Breast epithelium (tissue), 4 donors: ENCODE data around the gene PPM1L. TPM values are rescaled to one million over a fixed set of nuclear protein-coding genes. Genes with fewer than 3 reads are reported as not detected.

Experiments
- DNase-seq, 2 donors: peaks; one replicate each; pipeline ENCODE4 v3.0.0-alpha.2; 2019; ENCODE audit warnings: low spot score in 2 of 2
- H3K27ac ChIP-seq, 2 donors: fragments of 200-600 bp; sonication (generic) in 1 of 2; one replicate each; pipeline ENCODE4 v1.5.1; 2016 to 2019; ENCODE audit warnings: mild to moderate bottlenecking in 1 of 2
- H3K27me3 ChIP-seq, 2 donors: fragments of 200-600 bp; sonication (generic) in 1 of 2; one replicate each; pipeline versions ENCODE4 v1.5.1 to v1.6.0; 2017 to 2019; ENCODE audit warnings: control low read depth in 1 of 2, mild to moderate bottlenecking in 1 of 2
- H3K36me3 ChIP-seq: fragments of 200-600 bp; one replicate; pipeline ENCODE4 v1.5.1; 2019
- H3K4me1 ChIP-seq, 2 donors: fragments of 200-600 bp; sonication (generic); one replicate each; pipeline ENCODE4 v1.5.1; 2016 to 2019; ENCODE audit warnings: control low read depth in 1 of 2
- H3K4me3 ChIP-seq, 3 donors: fragments of 200-600 bp; sonication (generic); 1 replicate in 2 of 3; 2 replicates in 1 of 3; pipeline ENCODE4 v1.5.1; 2016 to 2019; ENCODE audit warnings: mild to moderate bottlenecking in 3 of 3, moderate library complexity in 2 of 3
- H3K9me3 ChIP-seq, 2 donors: fragments of 200-600 bp; sonication (generic) in 1 of 2; one replicate each; pipeline ENCODE4 v1.5.1; 2016 to 2019; ENCODE audit warnings: control low read depth in 1 of 2
- POLR2A ChIP-seq: fragments of 450-650 bp; IDR thresholded peaks from one replicate; pipeline ENCODE4 v1.6.1; 2016; ENCODE audit warnings: antibody characterized with exemption, mild to moderate bottlenecking, moderate library complexity
- POLR2AphosphoS5 ChIP-seq, 3 donors: sonication (generic); formaldehyde crosslinking; IDR thresholded peaks; one replicate each; pipeline ENCODE4 v1.6.1; 2017; ENCODE audit warnings: antibody characterized with exemption in 3 of 3
- intact Hi-C: fragments of 100-400 bp; cut with DNase I; formaldehyde crosslinking; loops from one replicate; pipeline ENCODE4 v1.15.1; 2023; ENCODE audit warnings: low total_unique reads
- total RNA-seq, 3 donors: library from RNA; depleted of rRNA; stranded (reverse); fragments of >200 nt; gene quantifications; one replicate each; pipeline ENCODE4 v1.1.0, GENCODE V29; 2016
- TF ChIP-seq, protein P1 (sequence below), 3 donors: fragments of 450-650 bp; IDR thresholded peaks; one replicate each; pipeline ENCODE4 v1.5.1; 2016 to 2017; ENCODE audit warnings: antibody characterized with exemption in 3 of 3, mild to moderate bottlenecking in 3 of 3, moderate library complexity in 3 of 3

Gene PPM1L
- total RNA-seq, 3 donors from 2014 or later = 12.8 to 136 (median 24.6) TPM

DNA sequence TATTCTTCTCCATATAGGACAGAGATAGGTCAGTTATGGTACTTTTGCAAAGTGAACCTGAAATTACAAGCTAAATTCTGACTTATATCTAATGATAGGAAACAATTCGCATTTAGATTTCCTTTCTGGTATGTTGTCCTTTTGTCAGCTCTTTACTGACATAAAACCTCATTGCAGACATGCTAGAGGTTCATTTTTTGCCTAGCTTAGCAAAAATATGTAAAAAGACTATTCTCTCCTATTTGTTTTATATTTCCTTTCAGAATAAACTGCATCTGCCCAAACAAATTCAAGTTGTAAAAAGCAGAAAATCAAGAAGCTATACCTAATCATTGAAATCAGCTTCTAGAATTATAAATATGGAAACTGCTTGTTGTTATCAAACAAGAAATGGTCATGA is 168.7 kb downstream of the PPM1L start:
- H3K4me1 ChIP-seq = no peaks in the 10 kb centered on the region
- no peak for TF ChIP-seq POLR2AphosphoS5 (IDR thresholded peaks at IDR 0.05)
- no peak for TF ChIP-seq POLR2A
- TF ChIP-seq, protein P1, sequence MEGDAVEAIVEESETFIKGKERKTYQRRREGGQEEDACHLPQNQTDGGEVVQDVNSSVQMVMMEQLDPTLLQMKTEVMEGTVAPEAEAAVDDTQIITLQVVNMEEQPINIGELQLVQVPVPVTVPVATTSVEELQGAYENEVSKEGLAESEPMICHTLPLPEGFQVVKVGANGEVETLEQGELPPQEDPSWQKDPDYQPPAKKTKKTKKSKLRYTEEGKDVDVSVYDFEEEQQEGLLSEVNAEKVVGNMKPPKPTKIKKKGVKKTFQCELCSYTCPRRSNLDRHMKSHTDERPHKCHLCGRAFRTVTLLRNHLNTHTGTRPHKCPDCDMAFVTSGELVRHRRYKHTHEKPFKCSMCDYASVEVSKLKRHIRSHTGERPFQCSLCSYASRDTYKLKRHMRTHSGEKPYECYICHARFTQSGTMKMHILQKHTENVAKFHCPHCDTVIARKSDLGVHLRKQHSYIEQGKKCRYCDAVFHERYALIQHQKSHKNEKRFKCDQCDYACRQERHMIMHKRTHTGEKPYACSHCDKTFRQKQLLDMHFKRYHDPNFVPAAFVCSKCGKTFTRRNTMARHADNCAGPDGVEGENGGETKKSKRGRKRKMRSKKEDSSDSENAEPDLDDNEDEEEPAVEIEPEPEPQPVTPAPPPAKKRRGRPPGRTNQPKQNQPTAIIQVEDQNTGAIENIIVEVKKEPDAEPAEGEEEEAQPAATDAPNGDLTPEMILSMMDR (IDR thresholded peaks at IDR 0.05) = no peak
- intact Hi-C loops = no loop called here
- H3K9me3 ChIP-seq = no peaks in the 10 kb centered on the region
- no peaks in the 10 kb centered on the region for H3K36me3 ChIP-seq
- no peak for DNase-seq
- no peak overlapping the region for H3K4me3 ChIP-seq
- H3K27me3 ChIP-seq = no peaks in the 10 kb centered on the region
- H3K27ac ChIP-seq = no peak overlapping the region

DNA sequence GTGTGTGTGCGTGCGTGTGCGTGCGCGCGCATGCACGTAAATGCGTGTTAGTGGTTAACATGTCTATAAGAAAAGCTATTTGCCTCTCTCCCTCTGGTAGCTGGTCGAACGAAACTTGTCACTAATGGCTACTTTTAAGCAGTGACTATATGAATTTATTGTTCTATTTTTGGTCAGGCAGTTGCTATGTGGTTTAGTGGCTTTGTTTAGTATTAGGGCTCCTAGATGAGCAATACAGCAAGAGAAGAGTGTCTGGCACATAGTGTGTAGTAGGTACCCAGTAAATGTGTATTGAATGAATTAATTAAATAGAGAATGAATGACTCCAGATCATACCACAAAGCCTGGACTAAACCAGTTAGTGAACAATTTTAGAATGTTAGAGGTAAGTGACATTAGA is 171.6 kb downstream of the PPM1L start:
- Histone ChIP-seq H3K9me3 (no peaks in the 10 kb centered on the region), H3K4me3 (no peak overlapping the region), H3K27ac (no peak overlapping the region), H3K27me3 (no peaks in the 10 kb centered on the region), H3K4me1 (no peaks in the 10 kb centered on the region), H3K36me3 (no peaks in the 10 kb centered on the region)
- intact Hi-C loops = no loop called here
- no peak for TF ChIP-seq POLR2A
- no peak for TF ChIP-seq POLR2AphosphoS5 (IDR thresholded peaks at IDR 0.05)
- TF ChIP-seq, protein P1 (IDR thresholded peaks at IDR 0.05) = no peak
- no peak for DNase-seq

DNA sequence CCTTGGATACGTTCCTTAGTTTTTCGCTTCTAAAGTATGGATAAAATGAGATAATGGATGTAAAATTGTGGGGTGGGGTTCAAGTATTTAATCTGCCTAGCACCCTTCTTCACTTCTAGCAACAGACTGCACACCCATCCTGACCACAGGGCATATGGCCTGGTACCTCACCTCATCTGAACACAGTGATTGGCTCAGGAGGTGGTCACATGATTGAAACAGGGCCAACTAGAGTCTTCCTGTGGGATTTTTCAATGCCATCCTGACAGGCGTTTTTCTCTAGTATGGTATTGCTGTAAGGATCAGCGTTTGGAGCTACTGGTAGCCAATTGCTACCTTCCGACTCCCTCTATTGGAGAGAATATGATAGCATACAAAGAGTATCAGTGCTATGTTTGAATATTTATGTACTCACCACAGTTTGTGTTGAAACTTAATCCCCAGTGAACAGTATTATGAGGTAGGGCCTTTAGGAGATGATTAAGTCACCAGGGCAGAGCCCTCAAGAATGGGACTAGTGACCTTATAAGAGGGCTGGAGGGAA is 172.2 kb downstream of the PPM1L start:
- Histone ChIP-seq H3K4me3 (no peak overlapping the region), H3K4me1 (no peaks in the 10 kb centered on the region), H3K9me3 (no peaks in the 10 kb centered on the region), H3K27ac (no peak overlapping the region), H3K27me3 (no peaks in the 10 kb centered on the region), H3K36me3 (no peaks in the 10 kb centered on the region)
- DNase-seq = no peak
- intact Hi-C loops = no loop called here
- TF ChIP-seq, protein P1 (IDR thresholded peaks at IDR 0.05) = no peak
- no peak for TF ChIP-seq POLR2AphosphoS5 (IDR thresholded peaks at IDR 0.05)
- TF ChIP-seq POLR2A = no peak

DNA sequence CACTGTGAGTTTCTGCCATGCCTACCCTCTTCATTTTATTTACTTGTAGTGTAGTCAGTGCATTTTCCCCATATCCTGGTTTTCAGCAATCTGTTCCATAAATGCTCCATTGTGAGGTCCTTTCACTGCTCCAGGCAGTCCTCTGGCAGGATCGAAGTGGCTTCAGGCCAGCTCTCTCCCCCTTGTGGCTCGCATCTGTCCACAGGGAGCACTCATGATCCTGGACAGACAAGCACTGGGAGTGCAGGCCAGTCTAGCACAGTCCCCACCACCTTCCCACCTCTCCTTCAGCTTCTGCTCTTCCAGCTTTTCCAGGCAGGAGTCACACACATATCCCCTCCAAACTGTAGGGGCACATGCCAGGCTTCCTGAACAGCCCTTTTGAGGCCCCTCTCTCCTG is 173.6 kb downstream of the PPM1L start:
- Histone ChIP-seq H3K4me1 (no peaks in the 10 kb centered on the region), H3K27ac (no peak overlapping the region), H3K9me3 (no peaks in the 10 kb centered on the region), H3K27me3 (no peaks in the 10 kb centered on the region), H3K36me3 (no peaks in the 10 kb centered on the region), H3K4me3 (no peak overlapping the region)
- DNase-seq = no peak
- TF ChIP-seq, protein P1 (IDR thresholded peaks at IDR 0.05) = no peak
- no peak for TF ChIP-seq POLR2AphosphoS5 (IDR thresholded peaks at IDR 0.05)
- TF ChIP-seq POLR2A = no peak
- intact Hi-C loops = no loop called here

DNA sequence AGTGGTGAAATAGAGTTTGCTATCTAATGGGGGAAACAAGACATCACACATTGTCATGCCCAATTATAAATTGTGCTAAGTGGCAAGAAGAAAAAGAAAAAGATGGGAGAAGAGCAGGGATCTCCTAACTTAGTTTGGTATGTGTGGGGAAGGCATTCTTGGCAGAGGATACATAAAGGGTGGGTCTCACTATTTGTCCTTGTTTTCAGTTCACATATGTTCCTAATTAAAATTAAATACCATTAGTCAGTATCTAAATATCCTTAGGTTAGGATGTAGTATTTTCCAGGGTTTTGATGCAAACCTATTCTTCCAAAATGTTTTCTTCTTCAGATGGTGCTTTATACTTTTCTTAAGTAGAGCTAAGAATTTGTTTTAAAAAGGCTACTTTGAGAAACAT is 175.4 kb downstream of the PPM1L start:
- DNase-seq = no peak
- no peaks in the 10 kb centered on the region for H3K36me3 ChIP-seq
- H3K27ac ChIP-seq = no peak overlapping the region
- intact Hi-C loops = no loop called here
- no peaks in the 10 kb centered on the region for H3K4me1 ChIP-seq
- H3K27me3 ChIP-seq = no peaks in the 10 kb centered on the region
- TF ChIP-seq POLR2A = no peak
- no peak for TF ChIP-seq POLR2AphosphoS5 (IDR thresholded peaks at IDR 0.05)
- TF ChIP-seq, protein P1 (IDR thresholded peaks at IDR 0.05) = no peak
- no peak overlapping the region for H3K4me3 ChIP-seq
- no peaks in the 10 kb centered on the region for H3K9me3 ChIP-seq
